Right hindlimb (tissue), 1 donor: ENCODE measurements around the gene IQCH.
"Not testable (repeated sequence)": the region's sequence is repeated elsewhere in the genome, so short reads cannot be mapped to it uniquely, and the experiment has no call there.

Experiments used
- DNase-seq: peaks from one replicate; pipeline ENCODE4 v3.0.0-alpha.2; 2018

Gene IQCH

DNA sequence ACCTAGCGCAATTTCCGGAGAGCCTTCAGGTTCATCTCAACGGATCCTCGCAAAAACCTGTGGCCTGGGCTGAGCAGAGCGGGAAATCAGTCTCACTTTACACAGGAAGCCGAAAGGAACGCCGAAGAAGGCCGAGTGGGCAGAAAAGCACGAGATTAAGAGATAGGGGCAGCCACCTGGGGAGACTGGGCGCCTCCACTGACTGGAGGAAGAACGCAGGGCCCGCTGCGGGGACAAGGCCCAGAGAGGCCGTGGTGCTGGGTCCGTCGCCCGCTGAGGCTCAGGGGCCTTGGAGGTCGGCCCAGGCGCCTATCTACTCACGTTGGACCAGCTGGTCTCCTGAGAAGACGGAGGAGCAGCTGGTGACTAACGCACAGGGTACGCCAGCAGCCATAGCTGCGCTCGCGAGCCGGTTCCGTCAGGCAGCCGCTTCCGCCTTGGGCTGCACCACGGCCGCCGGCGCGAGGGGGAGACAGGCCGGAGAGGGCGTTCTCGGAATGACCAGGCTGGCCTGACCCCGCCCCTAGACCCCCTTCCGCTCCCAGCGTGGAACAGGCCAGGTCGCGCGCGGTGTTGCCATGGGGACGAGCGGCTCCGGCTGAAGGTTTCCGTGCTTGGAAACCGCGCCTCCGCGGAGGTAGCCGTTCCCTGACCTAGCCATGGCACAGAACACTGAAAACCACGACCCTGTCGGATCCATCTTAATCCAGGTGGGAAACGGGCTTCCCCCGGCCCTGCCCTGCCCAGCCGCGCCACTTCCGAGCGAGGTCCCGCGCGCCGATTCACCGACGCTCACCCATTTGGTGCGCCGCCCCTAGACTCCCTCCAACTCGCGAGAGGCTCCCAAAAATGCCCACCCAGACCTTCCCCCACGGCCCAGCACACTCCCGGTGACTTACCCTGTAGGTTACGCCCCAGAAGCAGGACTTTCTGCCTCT, at the start of gene IQCH, which contains the start of gene AAGAB:
IQCH (plus strand) TSS at position 549 of the 938 bp plus-strand sequence; CDS start at position 660, 111 bp downstream.
AAGAB (minus strand) TSS at position 424 of the 938 bp plus-strand sequence; CDS start at position 394, 30 bp downstream.
- peak; percentile 99 for DNase-seq

DNA sequence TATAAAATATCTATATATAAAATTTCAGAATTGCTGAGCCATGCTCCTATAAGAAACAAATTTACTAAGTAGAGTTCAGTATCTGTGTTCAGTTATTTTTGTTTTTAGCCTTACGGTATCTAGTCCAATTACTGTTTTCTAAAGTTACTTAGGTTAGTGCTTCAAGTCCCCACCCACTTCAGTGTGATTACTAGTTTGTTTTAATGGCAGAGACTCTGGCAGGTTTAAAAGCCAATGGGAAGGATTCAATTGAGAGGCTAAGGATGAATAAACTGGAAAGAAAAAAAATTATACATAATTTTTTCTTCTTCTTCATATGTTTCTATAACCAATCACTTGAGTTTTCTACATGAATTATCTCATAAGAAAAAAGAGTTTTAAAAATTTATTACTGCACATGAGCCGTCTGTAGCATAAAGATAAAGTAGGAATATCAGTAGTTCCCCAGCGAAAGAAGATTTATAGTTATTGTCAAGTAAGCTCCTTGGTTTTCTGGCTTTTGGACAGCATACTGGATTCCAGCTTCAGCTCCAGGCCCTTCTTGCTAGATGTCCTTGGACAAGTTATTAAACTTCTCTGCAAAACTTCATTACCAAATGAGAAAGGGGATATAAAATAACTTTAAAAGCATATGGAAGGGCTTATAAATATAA, 46.9 kb upstream of the IQCH start:
- no peak for DNase-seq

DNA sequence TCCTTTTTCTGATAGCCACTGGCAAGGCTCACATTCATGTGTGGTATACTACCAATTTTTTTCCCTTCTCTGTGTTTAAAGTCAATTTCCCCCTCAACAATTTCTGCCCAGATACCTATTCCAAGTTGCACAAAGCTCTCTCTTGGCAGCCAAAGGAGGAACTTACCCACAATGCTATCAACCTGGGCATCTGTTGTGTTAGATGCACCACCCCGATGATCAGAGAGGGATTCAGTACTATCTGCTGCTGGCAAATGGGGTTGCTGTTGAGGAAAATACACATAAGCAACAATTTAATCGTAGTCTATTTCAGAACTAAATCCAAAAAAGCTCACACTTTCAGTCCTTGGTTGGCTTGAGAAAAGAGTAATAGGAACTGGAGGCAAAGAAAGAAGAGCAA, 46.2 kb upstream of the IQCH start:
- DNase-seq = no peak

DNA sequence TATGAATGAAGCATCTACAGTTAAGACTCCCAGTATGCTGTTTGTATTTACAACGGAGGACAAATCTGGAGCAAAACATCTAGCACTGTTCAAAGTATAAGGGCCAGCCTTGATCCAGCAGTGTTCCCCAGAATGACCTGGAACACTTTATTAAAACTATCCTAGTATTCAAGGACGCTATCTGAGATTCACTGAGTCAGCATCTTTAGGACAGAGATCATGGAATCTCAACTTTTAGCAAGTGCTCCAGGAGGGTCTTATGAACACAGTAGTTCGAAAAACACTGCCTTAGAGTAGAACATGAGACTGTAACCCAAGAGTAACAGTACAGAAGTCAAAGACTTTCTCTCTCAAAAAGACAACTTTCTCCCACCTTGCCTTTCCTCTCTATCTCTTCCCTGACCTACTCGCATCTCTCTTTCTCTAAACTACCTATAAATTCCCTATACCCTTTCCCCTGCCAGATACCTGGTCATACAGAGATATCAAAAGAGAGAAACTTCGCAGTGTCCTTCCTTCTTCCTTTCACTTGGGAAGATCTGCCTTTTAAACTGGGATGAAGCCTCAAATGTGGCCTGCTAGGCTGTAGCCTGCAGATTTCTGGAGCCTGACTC, 43.9 kb upstream of the IQCH start:
- DNase-seq = no peak

DNA sequence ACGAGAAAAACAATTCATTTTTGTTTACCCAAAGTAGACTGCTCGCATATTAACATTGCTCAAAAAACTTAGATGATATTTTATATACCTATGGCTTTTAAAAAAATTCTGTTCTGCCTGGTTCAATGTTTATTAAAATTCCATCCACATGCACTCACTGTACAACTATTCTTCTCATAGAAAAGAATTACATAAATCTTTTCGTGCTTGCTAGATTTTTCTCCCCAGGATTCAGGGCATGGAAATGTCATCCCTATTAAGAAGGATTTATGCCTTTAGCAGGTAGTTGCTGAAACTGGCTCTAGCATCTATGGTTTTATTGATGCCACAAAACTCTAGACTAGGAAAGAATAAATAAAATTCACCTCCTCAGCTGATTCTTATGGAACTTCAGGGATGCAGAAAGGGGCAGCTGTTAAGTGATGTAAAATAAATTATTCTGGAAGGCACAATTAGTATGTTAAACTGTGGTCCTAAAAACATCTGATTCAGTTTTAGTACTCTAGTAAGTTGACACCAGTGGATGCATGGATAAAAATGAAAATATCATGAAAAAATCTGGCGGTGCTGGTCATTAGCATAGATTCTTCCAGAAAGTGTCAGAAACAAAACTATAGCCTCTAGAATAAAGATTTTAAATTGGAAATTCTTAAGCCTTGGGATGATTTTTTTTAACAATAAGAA, 41.8 kb upstream of the IQCH start:
- no peak for DNase-seq

DNA sequence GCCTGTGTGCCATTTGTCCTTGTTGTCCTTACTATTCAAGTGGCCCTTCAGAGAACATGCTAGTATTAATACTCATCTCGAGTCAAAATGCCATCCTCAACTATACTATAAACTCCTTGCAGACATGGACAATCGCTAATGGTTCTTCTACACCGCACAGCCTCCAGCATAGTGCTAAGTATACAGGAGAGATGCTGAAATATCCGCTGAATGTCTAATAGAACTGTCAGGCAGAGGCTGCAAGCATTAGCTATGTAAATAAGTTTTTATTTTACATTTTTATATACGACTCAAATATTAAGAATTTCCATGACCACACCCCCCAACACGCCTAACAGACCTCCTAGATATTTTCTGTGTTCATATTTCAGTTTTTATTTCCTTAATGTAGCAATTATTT, 39.5 kb upstream of the IQCH start:
- DNase-seq = no peak

DNA sequence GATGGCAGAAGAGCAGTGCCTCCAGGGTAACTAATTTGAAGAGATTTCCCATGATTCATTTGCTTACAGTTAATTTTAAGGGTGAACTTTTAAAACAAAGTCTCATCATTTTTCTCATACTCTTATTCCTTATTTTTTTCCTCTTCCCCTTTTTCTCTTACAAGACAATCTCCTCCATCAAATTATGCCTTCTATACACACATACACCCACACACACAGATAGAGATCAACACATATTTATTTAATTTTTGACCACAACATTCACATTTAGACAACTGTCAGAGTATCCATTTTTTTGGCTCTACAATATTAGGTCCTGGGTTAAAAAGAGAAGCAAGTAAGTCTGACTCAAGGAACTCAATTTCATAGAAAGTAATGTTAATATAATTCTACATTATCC, 37.7 kb upstream of the IQCH start:
- DNase-seq = no peak

DNA sequence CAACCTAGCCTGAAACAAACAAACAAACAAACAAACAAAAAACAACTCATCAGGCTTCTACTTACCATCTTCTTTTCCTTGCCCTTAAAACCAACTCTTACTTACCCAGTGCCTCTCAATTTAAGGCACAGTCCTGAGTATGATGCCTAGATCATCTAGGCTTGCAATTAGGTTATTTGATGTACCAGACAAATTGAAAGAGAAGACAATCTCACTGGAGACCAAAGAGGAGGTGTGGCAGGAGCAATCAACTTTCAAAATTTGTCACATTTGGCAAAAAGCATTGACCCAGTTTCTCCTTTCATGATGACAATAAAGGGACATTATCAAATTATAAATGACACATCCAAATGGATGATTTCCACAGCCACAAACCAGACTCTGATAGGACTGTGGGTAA, 36.2 kb upstream of the IQCH start:
- DNase-seq = no peak

DNA sequence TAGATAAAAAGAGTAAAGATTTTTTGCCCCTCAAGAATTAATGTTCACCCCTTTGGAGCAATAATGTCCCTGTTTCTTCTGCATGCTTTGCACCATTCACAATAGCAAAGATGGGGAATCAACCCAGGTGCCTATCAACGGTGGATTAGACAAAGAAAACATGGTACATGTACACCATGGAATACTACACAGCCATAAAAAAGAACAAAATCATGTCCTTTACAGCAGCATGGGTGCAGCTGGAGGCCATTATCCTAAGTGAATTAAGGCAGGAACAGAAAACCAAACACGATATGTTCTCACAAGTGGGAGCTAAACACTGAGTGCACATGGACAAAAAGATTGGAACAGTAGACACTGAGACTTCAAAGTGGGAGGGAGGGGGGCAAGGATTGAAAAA, 35.3 kb upstream of the IQCH start:
- no peak for DNase-seq

DNA sequence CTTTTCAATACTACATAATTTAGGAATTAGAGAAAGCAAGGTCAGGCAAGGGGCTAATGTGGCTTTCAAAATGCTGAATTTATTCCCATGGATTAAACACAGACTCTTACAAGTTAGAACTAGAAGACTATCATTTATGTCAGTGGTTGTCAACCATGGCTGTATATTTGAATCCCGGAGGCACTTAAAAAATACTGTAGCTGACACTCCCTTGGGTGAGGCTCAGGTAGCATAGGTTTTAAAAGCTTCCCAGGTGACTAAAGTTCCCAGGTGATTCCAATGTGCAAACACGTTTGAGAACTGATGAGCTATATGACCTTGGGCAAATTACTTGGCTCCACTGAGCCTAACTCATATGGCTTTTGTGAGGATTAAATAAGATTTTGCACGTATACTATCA, 29.7 kb upstream of the IQCH start:
- no peak for DNase-seq

DNA sequence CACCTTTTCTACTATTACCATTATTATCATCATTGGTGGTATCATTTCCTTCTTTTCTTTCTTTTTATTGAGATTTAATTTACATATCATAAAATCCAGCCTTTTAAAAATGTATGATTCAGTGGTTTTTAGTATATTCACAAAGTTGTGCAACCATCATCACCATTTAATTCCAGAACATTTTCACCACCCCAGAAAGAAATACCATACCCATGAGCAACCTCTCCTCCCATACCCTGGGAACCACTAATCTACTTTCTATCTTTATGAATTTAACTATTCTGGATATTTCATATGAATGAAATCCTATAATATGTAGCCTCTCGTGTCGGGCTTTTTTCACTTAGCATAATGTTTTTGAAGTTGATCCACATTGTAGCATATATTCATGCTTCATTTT, 29.2 kb upstream of the IQCH start:
- no peak for DNase-seq

DNA sequence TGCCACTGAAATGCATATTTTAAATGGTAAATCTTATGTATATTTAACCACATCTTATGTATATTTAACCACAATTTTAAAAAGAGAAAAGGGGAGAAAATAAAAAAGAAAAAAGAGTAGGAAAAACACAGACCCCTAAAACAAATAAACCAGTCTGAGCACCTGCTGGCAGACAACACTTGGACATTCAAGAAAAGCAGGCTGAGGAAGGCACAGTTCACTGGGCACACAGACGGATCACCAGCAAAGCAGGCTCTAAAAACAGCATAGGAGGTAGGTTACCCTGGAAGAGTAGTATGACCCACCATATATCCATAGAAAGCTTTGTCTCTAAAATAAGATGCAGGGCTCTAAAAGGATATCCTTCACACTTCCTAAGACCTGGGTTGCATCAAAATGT, 27.2 kb upstream of the IQCH start:
- DNase-seq = no peak

DNA sequence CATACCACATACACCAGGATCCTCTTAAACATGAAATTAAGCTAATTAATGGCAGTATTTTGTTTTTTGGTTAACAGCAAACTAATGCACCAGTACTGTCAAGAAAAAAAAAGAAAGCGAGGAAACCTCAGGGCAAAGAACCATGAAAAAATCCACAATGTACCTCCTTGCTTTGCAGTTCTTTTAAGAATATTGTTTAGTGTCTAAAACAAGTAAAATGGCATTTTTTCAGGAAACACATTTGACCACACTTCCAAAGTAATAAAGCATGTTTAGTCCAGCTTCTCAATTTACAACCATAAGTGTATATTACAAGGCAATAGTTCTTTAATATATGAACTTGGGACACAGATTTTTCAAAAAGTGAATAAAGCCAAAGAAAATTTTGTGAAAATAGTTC, 26.7 kb upstream of the IQCH start:
- no peak for DNase-seq

DNA sequence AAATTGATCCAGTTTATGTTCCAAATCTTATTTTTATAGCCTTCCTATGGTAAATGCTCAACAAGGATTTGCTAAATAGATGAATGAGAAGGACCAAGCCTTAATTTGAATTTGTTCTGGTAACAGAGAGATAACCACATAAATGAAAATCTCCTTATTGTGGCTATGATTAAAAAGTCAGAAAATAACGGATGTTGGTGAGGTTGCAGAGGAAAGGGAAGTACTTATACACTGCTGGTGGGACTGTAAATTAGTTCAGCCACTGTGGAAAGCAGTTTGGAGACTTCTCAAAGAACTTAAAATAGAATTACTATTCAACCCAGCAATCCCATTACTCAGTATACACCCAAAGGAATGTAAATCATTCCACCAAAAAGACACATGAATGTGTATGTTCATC, 26.3 kb upstream of the IQCH start:
- DNase-seq = no peak

DNA sequence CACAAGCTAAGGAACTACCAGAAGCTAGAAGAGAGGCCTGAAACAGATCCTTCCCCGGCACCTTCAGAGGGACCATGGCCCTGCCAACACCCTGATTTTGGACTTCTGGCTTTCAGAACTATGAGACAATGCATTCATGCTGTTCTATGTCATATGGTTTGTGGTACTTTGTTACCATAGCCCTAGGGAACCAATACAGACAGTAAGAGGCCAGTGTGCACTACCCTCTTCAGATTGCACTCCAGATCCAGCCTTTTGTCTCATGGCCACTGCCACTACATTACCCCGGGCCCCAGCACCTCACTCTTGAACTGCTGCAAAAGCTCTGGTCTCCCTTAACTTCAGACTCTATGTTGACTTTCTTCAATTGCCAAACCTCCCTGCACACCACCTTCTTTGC, 24.1 kb upstream of the IQCH start:
- no peak for DNase-seq

DNA sequence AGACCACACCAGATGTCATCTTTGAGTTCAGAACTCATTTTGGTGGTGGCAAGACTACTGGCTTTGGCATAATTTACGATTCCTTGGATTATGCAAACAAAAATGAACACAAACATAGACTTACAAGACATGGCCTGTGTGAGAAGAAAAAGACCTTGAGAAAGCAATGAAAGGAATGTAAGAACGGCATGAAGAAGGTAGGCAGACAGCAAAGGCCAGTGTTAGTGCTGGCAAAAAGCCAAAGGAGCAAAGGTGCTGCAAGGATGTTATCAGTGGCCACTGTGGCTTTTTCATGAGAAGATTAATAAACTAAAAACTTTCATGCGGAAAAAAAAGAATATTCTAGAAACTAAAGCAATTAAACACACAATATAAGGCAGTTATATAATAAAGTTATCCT, 22.0 kb upstream of the IQCH start:
- no peak for DNase-seq

DNA sequence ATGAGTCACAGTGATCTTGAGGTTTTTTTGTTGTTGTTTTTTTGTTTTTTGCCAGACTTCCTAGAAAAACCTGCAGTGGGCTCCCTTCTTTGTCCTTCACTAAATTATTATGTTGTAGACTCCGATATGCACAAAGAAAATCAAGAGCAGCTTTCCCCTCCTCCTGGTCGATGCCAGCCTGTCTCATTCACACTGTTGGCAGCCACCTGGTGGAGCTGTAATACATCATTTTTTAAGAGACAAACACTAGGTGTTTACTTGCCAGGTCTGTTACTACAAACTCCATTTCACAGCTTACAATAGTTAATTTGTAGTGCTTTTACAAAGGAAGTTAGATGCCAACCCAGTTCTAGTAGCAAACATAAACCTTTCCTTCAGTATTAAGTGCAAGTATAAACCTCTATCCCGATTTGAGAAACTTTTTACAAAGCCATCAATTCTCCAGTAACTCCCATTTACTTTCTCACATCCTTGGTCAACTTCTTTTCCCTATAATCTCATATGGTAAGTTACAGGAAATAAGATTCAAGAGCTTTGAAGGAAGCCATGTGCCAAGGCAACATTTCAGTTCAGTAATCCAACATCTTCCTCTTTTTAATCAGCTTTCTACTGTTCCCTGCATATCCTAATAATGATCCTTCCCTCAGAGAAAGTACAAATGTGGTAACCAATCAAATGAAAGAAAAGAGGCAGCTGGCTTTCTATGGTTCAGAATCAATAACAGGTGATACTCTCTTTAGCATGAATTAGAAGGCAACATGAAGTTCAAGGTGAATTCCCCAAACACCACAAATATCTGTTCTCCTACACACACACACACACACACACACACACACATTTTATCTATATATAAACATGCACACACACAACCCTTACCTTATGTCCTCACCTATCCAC, 14.1 kb upstream of the IQCH start:
- DNase-seq = no peak

DNA sequence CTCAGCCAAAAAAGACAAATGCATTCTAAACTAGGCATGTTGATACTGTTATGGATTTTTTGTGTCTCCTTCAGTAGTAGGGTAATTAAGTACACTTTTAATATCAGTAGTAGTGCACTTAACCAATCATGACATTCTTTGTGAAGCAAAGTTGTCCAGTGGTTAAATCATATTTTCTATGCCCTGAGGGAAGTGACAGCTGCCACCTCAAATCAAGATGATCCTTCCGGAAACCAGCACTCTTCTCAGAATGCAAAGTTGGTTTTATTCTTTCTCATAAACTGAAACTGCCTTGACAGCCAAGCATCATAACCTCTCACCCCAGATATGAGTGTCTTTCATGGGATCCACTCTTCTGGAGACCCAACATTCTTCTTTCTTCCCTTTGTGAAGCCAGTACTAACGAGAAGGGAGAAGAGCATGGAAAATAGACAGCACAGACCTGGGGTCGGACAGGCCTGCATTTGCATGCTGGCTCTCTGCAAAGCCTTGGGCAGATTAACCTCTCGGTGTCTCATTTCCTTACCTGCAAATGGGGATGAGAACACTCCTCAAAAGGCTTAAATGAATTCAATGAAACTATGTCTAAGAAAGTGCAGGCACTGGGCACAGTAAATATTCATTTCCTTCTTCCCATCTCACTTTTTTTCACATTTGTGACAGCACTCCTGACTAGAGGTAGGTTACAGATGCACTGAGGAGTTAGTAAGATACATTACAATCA, 13.3 kb upstream of the IQCH start:
- DNase-seq = no peak

DNA sequence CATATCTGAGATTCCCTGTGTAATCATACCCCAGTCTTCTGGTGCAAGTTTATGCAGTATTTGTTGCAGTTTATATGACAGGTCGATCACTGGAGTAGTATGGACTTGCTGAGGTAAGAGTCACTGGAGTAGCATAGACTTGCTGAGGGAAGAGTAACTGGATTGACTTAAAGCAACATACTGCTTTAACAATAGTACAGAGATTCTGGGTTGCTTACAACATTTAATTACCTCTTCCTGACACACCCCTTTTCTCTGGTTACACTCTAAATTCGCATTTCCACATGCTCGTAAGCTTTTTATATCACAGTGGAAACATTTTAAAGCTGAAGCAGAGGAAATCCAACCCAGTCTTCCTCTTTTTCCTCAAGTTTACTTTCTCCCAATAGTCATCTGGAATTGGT, 11.9 kb upstream of the IQCH start:
- no peak for DNase-seq

DNA sequence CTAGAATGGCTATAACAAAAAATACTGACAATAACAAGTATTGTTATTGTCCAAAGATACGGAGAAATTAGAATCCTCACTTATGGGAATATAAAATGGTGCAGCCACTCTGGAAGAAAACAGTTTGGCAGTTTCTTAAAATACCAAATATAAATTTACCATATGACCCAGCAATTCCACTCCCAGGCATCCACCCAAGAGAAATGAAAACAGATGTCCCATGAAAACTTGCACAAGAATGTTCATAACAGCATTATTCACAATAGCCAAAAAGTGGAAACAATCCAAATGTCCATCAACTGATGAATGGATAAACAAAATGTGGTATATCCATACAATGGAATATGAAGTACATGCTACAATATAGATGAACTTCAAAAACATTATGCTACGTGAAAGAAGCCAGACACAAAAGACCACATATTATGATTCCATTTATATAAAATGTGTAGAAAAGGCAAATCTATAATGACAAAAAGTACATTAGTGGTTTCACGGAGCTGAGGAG, 9.6 kb upstream of the IQCH start:
- DNase-seq = no peak

DNA sequence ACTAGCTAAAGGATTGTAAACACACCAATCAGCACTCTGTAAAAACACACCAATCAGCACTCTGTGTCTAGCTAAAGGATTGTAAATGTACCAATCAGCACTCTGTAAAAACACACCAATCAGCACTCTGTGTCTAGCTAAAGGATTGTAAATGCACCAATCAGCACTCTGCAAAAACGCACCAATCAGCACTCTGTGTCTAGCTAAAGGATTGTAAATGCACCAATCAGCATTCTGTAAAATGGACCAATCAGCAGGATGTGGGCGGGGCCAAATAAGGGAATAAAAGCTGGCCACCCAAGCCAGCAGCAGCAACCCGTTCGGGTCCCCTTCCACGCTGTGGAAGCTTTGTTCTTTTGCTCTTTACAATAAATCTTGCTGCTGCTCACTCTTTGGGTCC, 8.0 kb upstream of the IQCH start:
- DNase-seq = not testable (repeated sequence)
